CD4-positive, alpha-beta T cell treated with Interleukin-15 for 1 hour (primary cell): ENCODE data around the gene SH3PXD2A.

Source experiments
- DNase-seq: peaks from one replicate; pipeline ENCODE4 v3.0.0-alpha.2; 2020

The SH3PXD2A gene

DNA sequence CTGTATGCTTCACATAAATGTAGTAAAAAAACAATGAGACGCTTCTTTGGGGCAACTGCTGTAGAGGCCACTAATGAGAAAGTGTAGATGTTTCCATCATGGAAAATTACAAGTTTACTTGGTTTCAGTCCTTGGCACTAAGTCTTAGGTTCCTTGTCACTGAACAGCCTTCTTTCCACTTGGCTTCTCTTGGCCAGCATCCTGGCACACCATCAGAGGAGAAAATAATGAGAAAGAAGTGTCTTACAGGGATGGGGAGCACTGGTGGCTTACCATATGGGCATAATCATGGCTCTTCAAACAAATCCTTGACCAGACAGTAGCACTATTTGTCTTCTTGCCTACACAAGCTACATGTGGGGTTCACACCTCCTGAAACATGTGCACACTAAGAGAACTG is 22.5 kb upstream of the SH3PXD2A start:
- no peak for DNase-seq

DNA sequence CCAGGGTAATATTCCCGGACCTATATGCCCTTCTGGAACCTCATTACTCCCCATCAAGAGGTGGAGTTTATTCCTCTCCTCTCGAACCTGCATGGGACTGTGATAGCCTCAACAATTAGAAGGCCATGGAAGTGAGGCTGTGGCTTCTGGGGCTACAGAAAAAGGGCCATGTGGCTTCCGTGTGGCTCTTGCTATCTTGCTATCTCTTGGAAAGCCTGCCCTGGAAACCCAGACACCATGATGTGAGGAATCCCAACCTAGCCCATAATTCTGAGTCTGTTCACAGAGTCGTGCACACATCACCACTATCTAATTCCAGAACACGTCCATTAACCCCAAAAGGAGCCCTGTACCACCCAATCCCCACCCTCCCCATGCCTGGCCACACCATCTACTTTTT is 20.8 kb upstream of the SH3PXD2A start:
- no peak for DNase-seq

DNA sequence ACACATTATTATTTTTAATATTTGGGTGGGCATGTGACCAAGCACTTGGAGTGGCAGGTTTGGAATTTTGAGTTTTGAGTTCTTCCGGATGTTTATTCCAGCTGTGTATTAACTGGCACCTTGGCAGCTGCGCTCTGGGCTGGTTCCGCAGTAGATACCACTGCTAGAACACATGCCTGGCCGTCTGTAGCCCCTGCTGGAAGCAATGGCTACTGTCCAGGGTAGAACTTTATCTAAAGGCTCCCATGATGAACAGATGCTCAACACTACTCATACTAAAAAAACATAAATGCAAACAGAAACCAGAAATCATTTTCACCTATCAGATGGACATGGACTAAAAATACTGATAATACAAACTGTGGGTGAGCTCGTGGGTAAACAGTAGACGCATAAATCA is 19.4 kb upstream of the SH3PXD2A start:
- DNase-seq, result no peak

DNA sequence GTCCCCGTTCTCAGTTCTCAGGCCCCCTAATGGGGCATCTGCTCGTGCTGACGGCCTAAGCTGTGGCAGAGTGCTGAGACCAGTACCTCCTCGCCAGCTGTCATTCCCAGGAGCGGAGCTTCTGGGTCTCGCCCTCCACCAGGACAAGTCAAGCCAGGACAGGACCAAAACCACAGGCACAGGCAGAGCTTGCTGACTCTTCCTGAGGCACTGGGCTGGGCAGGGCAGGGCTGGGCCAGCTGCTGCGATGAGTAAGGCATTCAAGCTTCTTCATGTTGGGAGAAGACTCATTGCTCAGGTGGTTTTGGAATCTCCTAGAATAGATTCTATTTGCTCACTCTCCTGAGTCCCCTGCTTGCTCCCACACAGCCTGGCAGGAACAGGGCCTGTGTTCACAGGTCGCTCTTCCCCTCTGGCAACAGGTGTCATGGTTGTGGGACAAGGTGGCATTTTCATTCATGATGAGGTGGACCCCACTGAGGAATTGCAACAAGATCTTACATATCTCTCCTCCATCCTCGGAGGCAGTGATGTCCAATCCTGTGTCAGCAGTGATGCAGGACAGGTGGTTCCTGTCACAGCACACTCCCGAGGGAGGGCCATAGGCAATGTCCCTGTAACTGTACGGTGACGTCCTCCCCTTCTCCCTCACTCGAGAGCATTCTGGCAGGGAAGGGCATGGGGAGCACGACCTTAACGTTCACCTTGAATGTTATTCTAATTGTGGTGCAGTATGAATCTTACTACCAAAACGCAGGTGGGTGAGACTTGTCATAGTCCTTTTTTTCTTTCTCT is 17.0 kb upstream of the SH3PXD2A start:
- DNase-seq, result no peak

DNA sequence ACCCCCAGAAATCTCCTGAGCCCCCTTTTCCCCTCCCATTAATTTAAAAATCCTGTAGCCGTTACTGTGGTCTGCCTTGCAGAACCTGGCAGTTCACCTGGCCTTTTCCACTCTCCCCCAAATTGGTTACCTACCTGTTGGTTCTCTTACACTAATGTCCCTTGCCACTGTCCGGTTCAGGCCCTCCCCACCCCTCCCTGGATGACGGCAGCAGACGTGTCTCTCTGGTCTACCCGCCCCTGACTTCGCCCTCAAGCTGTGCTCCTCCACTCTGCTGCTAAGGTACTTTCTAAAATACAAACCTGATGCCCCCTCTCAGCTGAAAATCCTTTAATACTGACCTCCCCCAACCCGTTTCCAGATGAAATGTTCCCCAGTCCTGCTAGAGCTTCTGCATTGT is 15.6 kb upstream of the SH3PXD2A start:
- no peak for DNase-seq

DNA sequence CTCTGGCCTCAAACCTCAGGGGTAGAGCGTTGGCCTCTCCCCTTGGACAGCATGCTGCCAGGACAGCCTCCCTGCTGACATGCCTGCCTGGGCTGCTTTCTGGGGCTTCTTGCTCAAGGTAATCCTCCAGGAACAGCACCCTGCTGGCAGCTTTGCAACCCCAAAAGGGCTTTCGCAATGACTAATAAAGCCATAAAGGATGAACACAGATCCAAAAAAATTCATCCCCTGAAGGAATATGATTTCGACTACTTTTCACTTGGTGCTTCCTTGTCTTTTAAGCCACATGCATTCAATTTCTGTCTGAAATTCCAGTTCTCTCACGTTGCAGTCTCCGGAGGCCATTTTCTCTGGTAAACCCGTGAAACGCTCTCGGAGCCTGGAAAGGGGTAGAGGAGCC is 15.1 kb upstream of the SH3PXD2A start:
- DNase-seq, result no peak

DNA sequence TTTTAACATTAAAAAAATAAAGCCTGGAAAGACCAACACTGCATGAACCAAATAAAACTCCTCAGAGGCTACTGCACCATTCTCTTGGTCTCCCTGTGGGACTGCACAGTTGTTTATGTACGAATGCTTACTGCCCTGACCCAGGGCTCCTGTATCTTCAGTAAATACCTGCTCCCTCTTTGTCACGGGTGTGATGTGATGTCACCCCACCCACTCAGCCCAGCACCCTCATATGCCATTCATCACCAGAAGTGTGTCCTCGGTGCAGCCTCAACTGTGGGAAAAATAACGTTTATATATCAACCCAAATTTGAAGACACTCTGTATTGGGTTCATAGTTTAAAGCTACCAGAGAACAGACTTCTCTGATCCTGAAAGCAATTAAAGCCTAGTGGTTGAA is 14.0 kb upstream of the SH3PXD2A start:
- no peak for DNase-seq

DNA sequence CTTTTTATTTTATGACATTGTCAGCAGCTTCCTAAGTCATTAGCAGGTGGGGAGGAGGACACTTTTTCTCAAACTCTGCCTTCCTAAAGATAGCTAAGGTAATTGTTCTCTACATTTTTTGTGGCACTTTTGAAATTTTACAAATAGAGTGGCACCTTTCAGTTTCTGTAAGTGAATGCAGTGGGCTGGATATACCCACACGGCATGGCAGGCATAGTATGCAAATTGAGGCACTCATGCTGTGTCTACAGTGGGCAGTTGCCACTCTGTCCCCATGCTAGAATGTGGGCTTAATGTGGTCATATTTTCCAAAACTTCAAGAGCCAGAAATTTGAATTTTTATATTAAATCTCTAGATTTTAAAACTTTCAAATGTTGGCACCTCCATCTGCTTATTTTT is 12.8 kb upstream of the SH3PXD2A start:
- DNase-seq, result no peak

DNA sequence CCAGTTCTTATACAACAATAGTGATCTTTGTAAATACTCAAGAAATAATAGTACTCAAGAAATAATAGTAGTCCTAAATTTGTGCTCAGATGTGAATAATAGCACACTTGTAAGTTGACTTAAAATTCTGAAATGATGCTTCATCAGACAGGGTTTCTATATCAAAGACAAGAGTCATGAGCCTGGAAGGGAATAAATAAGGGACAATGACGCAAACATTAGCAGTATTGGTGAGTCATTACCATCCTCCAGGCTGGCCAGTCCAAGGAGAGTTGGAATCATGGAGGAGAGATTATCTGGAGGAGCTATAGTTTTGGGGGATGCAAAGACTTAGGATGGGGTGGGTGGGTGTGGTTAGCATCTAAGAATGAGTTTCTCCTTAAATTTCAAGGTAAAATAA is 6.1 kb upstream of the SH3PXD2A start:
- DNase-seq, result no peak

DNA sequence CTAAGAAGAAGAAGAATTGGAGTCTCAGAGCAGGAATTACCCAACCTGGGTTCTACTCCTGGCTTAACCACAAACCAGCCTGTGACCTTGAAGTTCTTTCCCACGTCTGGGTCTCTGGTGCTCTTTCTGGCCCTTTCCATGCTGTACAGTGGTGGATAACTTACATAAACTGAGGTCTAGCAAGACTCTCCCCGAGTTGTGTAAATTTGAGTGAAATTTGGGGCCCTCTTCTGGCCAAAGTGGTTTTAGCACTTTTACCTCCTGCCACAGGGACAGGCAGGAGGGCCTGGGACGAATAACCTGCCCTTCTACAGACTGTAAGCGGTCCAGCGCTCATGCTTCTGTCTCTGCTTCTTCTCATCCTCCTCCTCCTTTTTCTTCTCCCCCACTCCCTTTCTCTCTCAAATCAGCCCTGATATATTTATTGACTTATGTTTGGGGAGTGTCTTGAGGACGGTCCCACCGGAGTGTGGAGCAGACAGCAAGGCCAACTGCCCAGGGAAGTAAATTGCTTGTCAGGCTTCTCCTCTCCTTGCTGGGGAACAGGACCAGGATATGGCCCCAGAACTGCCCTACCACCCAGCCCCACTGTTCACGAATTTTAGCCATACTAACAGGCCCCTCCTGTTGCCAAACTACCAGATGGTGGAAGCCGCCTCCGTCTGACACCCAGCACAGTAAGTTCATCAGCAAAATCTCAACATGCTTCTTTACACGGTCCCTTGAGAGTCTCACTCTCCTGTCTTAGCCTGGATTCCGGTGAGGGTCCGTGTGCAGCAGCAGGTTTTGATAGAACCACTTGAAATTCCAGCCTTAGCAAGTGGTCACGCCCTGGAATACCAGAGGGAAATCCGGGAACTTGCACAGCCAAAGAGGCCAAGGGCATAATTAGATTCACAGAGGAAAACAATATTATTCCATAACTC is 4.0 kb upstream of the SH3PXD2A start:
- peak; percentile 37 for DNase-seq

DNA sequence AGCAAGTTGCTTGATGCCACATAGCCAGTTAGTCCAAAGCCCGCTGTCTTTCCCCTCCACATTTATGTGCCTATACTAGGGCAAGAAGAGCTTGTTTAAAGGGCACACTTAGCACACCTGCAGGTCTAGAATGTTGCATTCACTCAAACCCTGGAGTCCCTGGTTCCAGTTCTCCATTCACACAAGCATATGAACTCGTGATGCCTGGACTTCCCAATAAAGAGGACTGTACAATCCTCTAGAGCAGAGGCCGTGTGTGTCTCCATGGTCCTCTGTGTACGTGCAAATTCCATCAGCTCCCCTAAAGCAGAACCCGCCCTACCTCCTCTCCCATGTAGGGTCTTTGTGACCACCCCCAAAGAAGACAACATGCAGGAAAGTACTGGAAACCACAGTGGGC is 3.0 kb upstream of the SH3PXD2A start:
- DNase-seq, result no peak

DNA sequence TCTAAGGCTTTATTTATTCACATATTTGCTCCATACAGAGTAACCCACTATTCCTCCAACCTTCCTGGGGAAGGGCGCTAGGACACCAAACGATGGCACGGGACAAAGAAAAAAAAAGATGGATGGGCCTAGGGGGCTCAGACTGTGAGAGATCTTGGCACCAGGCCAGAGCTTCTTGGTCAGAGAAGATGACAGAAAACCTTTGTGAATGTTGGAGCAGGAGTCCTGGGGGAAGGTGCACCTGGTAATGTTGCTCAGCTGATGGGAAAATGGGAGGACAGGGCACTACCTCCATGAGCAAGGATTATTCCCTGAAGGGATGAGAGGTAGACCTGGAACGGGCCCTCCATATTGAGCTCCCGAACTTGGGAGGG is 1.4 kb upstream of the SH3PXD2A start:
- DNase-seq, result no peak

DNA sequence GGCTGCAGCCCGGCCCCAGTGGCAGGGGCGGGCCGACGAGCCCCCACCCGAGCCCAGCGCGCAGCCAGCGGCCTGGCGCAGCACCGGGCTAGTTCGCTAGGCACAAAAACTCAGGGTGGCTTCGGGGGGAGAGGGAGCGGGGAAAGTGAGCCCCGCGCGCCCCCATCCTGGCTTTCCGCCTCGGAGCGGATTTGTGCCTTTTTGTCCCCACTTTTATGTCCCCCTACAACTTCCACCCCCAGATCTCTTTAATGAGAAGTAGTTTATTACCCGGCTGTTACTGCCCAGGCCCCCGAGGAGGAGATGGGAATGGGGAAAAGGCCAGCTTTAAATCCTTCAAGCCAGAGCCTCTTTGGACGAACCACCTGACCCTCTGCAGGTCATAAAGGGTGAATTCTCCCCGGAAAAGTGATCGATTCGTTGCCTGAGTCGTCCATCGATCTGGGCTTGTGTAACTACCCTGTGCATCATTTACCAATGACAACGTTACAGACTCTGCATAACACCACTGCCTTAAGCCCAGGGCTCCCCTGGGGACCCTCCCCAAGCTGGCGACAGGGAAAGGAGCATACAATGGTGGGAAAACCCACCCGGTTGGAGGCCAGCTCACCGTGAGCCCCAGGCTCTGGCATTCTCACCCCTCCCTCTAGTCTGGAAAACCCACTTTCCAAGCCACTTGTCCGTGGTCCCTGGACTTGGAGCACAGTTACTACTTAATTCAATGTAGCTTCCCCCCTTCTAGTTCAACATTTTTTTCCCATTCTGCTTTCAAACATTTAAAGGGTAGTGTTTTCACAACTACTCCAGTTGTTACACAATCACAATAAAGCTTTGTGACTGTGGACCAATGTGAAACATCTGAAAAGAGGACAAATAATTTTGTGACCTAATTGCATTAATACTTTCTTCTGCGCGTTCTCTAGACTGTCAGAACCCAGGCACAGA is 748 bp upstream of the SH3PXD2A start:
- DNase-seq, result no peak

DNA sequence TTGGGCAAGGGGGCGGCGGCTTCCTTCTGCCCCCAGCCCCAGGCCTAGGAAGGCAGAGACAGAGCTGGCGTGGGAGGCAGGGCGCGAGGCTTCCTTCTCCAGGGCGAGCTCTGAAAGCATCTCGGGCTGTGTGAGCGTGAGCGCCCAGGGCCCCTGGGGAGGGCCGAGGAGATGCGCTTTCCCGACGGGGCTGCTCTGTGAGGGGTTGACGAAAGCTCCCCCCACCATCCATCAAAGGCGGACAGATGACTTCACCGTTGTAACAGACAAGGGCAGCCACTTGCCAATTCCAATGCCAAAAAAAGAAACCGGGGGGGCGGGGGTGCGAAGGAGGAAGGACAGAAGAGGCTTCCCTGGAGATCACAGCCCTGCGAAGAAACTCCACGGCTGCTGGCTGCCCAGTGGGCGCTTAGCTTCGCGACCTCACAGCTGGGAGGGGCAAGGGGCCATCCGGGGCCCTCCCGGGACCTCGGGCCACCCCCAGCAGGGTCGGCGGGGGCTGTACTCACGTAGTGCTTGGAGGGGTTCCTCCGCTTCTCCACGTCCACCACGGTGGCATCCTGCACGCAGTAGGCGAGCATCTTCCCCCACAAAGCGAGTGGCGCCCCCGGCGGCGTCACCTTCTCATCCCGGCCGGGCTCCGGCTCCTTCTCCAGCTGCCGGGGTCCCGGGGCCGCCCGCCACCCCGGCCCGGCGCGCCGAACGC is 537 bp downstream of the SH3PXD2A start:
- no peak for DNase-seq

DNA sequence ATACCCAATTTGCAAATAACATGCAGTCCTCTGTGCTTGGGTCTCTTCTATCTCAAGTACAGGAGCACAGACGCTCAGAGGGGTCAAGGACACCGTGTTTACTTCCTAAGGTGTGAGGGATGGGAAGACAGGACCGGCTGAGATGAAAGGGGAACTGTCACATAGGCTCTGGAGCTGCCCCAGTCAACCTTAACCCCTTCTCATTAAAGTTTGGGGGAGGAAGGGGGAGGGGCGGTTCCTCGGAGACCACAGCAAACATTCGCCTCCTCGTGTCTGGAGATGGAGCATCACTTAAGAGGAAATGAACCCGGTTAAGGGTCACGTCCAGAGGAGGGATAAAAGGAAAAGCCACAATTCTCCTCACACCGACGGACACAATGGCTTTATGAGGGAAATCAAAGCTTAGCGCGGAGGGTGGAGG is 1.1 kb downstream of the SH3PXD2A start:
- DNase-seq, result no peak

DNA sequence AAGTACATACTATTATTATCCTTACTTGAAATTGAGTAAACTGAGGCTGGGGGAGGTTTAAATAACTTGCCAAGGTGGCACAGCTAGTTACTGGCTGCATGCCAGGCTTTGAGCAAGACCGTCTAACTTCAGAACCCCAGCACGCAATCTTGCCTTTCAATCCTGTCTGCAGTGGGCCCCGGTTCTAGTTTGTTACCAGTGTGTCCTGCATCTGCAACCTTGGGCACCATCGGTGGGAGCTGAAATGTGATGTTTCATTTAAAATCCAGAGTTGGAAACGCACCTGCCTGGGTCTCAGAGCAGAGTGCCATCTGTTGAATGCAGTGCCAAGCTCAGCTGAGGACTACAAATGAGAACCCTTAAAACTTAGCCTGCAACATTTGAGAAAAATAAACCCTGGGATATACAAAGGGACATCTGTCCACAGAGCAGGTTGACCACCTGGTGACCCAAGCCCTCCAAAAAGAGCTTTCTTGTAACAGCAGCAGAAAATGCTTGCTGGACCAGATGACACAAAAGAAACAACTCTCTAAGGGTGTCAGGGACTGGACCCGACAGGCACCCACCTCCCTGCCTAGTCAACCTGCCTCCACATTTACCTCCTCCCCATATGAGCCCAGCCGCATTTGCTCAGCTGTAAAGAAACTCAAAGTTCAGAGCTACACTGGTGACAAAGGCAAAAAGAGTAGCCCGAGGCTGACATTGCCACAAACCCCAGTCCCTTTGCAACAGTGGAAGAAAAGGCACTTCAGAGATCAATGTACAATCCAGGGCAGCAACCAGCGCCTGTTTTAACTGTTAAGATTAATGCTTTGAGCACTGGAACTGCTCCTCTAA is 1.7 kb downstream of the SH3PXD2A start:
- no peak for DNase-seq

DNA sequence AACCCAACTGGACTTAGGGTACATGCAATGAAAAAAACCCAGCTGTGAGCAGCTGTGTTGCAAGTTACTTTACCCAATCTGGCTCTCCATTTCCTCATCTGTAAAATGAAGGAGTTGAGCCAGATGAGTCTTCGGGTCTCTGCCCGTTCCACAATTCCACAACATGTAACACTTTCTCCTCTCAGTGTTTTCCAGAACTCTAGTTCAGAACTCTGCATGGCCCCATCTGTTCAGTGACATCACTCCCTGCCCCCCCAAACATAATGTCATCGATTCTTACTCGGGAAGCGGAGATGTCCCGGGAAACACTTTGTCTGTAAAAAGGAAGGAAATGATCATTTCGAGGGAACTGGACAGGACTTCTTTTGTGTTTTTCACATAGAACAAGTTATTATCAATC is 2.5 kb downstream of the SH3PXD2A start:
- DNase-seq, result no peak

DNA sequence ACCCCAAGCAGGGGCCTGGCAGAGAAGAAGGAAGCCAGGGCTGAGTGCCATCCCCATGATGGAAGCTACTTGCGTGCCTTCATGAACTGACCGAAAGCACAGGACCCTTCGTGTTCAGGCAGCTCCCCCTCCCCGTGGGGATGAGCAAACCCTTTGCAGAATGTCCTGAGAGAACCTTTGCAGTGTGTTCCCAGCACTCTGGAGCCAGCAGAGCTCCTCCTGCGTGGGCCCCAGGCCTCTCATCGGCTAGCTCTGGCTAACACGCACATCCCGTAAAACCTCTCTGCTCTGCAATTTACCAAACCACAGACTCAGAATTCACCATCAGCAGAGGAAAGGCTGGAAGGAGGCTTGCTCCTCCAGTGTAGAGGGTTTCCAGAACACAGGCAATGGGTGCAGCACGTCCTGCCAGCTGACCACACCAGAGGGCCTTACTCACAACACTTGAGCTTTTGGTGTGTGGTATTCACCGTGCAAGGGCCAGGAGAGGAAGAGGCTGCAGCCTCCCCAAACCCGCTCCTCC is 3.1 kb downstream of the SH3PXD2A start:
- DNase-seq, result no peak

DNA sequence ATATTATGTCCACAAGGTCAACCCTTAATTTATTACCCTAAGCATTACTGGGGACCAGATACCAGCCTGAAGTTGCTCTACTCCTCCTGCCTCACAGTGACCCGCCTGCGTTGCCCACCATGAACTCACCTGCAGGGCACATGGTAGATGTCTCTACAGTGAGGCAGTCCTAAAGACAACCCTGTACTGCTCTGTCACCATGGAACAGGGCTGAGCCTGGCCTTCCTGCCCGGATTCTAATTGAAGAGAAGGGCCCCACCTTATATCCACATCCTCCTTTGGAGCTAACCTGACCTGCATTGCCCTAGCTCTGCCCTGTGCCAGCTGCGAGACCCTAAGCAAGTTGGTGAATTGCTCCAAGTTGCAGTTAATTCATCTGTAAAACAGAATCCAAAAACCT is 4.1 kb downstream of the SH3PXD2A start:
- no peak for DNase-seq

DNA sequence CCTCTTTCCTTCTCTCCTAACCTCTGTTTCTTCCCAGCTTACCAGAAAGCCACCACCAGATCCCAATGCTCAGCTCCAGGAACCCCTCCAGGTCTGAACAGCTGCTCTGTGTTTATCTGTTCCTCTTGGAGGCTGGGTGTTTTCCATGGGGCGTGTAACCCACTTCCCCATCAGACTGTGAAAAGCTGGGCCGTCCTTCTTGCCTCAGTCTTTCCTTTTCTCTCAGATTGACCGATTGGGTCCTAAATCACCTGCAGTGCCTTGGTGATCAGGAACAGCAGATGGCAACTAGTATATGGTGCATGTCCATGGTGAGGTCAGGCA is 4.8 kb downstream of the SH3PXD2A start:
- no peak for DNase-seq

DNA sequence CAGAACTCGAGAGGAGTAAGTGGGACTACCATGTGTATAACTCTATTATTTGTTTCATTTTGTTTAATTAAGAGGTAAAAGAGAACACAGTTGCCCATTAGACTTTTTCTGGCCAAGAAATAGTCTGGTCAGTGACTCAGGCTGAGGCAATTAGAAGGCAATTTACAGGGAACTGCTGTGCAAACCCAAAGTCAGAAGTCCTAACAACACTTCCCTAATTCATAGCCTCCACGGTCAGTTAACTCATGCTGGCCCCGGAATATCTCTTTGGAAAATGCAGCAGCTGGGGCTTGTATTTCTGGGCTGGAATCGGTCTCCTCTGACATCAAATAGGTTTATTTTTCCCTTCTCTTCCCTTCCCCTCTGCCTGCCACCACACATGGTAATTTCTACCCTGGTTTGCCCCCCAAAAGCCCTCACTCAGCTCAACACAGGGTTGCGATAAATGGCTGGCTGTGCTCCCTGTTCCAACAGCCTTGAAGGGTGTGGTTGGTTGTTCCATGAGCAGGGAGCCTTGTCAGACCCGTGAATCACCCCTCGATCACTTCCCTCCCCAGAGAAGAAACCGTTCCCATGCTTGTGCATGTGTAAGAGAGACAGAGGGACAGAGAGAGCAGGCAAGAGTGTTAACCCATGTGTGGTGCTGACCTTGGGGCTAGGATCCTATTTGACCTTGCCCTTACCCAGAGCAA is 5.3 kb downstream of the SH3PXD2A start:
- no peak for DNase-seq
